Mammary epithelial cell (primary cell): Measurements from ENCODE around the gene GFI1.

Experiments
- EZH2 ChIP-seq: IDR thresholded peaks from 2 replicates; pipeline ENCODE4 v1.6.1; 2012; ENCODE audit warnings: low read length, inconsistent platforms, borderline replicate concordance
- TF ChIP-seq, protein P1 (sequence below), 2 donors: IDR thresholded peaks in 1 of 2; conservative IDR thresholded peaks in 1 of 2; 2 replicates each; pipeline ENCODE4 v1.5.1; 2011 to 2012; ENCODE audit warnings: inconsistent platforms in 2 of 2, low read length in 2 of 2, mild to moderate bottlenecking in 2 of 2, control low read depth in 1 of 2, low read depth in 1 of 2; ENCODE audit not compliant: insufficient read depth in 1 of 2; ENCODE audit errors: extremely low read depth in 1 of 2

DNA sequence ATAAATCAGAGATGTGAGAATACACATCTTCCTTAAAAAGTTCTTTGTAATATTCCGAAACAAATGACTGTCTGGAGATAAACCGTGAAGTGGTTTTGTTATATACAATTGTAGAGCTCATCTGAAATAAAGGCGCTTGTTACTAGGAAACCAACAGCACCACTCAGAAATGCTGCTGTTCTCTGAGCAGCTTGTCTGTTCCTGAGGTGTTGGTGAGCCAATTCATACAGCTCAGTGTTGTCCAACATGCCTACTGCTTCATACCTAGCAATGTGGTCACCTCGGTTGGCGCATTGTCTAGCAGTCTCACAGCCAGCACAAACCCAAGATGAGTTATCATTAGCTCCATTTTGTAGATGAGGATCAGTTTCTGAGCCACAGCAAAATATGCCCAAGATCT is 44.4 kb downstream of the GFI1 start:
- TF ChIP-seq EZH2: no peak
- TF ChIP-seq, protein P1, sequence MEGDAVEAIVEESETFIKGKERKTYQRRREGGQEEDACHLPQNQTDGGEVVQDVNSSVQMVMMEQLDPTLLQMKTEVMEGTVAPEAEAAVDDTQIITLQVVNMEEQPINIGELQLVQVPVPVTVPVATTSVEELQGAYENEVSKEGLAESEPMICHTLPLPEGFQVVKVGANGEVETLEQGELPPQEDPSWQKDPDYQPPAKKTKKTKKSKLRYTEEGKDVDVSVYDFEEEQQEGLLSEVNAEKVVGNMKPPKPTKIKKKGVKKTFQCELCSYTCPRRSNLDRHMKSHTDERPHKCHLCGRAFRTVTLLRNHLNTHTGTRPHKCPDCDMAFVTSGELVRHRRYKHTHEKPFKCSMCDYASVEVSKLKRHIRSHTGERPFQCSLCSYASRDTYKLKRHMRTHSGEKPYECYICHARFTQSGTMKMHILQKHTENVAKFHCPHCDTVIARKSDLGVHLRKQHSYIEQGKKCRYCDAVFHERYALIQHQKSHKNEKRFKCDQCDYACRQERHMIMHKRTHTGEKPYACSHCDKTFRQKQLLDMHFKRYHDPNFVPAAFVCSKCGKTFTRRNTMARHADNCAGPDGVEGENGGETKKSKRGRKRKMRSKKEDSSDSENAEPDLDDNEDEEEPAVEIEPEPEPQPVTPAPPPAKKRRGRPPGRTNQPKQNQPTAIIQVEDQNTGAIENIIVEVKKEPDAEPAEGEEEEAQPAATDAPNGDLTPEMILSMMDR (conservative IDR thresholded peaks at IDR 0.05 in 1 of 2, IDR thresholded peaks at IDR 0.05 in 1 of 2; ENCODE audit: extremely low read depth in 1 of 2, insufficient read depth in 1 of 2, low read depth in 1 of 2, low read length in 2 of 2): no peak
